Motor neuron (in vitro differentiated cells): ENCODE data around the gene RTF1. TPM values are rescaled to one million over a fixed set of nuclear protein-coding genes. Genes with fewer than 3 reads are reported as not detected.
"Not testable (repeated sequence)": the region's sequence is repeated elsewhere in the genome, so short reads cannot be mapped to it uniquely, and the experiment has no call there.

Experiments
- ATAC-seq, 8 experiments: fragments of 200-7000 bp; cut with Tn5 transposase; replicated peaks in 6 of 8; 2 replicates each; pipeline ENCODE4 v1.8.0; 2021; ENCODE audit warnings: mild to moderate bottlenecking in 8 of 8, moderate library complexity in 8 of 8
- H3K27ac ChIP-seq, 2 donors: fragments of 250-450 bp; sonication (Bioruptor Pico); 2 replicates each; pipeline ENCODE4 v1.9.0; 2021; ENCODE audit warnings: antibody characterized with exemption in 2 of 2, mild to moderate bottlenecking in 2 of 2, moderate library complexity in 1 of 2
- H3K4me1 ChIP-seq, 2 donors: fragments of 250-450 bp; sonication (Bioruptor Pico); replicated peaks in 1 of 2; 2 replicates each; pipeline ENCODE4 v1.6.1; 2021; ENCODE audit warnings: antibody characterized with exemption in 2 of 2, mild to moderate bottlenecking in 2 of 2, moderate library complexity in 1 of 2
- H3K4me3 ChIP-seq, 5 donors: fragments of 250-450 bp; sonication (Bioruptor Pico); 2 replicates each; pipeline ENCODE4 v1.9.0; 2021; ENCODE audit warnings: antibody characterized with exemption in 5 of 5, mild to moderate bottlenecking in 5 of 5, moderate library complexity in 4 of 5
- whole genome bisulfite sequencing, 10 experiments: fragments of 450-650 bp; shearing (Covaris generic); methylation state at CpG; one replicate each; pipeline ENCODE4 v1.0.0; 2022; 5-methylcytosine and 5-hydroxymethylcytosine counted together
- in situ Hi-C, 9 experiments: fragments of 400-800 bp; cut with MboI; loops; one replicate each; pipeline ENCODE4 v1.15.0; 2021; ENCODE audit warnings: low sequenced_read_pairs in 9 of 9, low pct_unique_long_range_greater_than_20kb in 2 of 9; ENCODE audit not compliant: unreplicated experiment in 9 of 9
- total RNA-seq, 8 experiments: library from RNA; unstranded; fragments of 300-600 nt; gene quantifications; 2 replicates each; pipeline versions ENCODE4 v1.2.3 to v1.2.4, GENCODE V29; 2022

Gene RTF1
- total RNA-seq, 8 experiments from 2014 or later: 24.0 to 44.8 (median 35.9) TPM

DNA sequence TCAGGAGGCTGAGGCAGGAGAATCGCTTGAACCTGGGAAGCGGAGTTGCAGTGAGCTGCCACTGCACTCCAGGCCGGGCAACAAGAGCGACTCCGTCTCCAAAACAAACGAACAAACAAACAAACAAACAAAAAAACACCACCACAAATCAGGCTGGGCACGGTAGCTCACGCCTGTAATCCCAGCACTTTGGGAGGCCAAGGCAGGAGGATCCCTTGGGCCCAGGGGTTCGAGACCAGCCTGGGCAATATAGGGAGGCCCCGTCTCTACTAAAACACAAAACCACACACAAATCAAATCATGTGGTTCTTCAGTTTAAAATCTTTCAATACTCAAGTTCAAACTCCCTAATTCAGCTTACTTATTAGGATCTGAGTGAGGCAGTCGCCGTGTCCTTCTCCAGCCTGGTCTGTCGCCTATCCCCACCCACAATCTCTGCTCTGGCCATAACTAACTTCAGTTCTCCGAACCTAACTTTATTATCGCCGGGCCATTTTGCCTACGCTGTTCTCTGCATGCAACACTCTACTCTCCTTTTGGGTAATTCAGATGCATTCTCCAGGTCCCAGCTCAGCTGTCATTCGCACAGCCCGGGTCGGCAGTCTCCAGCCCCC, 660 bp upstream of the RTF1 start:
- H3K4me1 ChIP-seq: peaks cover 13 to 14% of the 10 kb centered on the region in 2 donors
- in situ Hi-C loops: no loop called here
- H3K4me3 ChIP-seq: peak overlapping the region; percentile 64 to 96 (median 75)
- ATAC-seq: peak in 2 of 8 experiments; percentile 17 to 27
- WGBS, 10 experiments: 0 to 62% (median 30%) methylated on average over 1 to 16 of the region's 20 CpGs
- H3K27ac ChIP-seq: peak overlapping the region in 1 of 2 donors; percentile 11

DNA sequence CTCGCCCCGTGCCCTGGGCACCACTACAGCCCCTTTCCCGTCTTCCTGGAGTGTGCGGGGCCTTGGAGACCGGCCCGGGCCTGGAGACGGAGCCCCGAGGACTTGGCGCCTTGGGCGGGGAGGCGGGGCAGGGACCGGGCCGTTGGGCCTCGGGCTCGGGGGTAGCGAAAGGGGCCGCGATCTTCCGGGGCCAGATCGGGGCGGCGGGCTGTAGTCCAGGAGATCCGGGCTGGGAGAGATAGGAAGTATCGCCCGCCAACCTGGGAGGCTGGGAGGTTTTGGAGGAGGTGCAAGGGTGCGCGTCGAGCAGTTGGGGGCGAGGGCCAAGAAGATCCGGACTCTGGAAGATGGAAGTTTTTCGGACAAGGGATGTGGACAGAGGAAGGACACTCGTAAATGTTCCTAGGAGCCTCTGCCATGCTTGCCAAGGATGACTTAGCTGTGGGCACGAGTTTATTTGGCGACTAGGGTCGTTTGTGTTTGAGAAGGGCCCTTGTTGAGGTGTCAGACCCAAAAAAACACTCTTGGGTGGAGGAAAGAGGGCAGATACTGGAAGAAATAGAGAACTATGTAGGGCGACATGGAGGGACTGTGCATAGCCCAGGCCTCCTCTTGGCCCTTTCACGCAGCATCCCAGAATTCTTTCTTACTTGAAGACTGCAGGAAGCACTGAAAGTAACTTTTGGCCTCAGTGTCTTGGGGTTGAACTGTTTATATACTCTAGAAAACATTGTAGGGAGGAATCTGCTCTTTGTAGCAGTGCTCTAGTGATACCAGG, 712 bp downstream of the RTF1 start:
- WGBS, 10 experiments: 0 to 10% (median 0%) methylated on average over 1 to 12 of the region's 37 CpGs; no CpG with 5 or more reads in 3 of the 10 experiments

DNA sequence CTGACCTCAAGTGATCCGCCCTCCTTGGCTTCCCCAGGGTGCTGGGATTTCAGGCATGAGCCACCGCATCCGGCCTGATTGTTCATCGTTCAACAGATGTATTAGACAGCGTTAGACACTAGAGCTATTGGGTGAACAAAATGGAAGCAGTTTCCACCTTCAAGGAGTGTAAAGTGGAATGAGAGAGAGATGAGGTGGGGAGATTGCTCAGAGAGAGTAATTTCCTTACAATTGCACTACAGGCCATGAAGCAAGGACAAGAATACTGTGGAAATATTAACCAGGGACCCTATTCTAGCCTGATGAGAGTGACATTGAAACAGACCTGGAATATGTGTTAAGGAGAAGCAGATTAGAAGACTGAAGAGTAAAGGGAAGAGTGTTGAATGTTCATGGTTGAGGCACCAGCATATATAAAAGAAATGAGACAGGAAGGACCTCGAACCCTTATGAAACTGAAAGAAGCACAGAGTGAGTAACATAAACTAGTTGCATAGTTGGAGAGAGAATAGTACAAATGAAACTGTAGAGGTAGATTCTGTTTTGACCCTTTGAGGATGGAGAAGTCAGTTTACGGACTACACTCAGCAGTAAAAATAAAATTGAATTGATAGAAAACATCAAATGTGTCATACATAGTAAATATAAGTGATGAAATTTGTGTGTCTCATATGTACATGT, 7.2 kb downstream of the RTF1 start:
- no peak overlapping the region for H3K4me3 ChIP-seq

More for the DNA sequence above, 712 bp downstream of the RTF1 start:
- Histone ChIP-seq H3K4me3 (peak overlapping the region; percentile 64 to 96 (median 75)), H3K4me1 (peaks cover 13 to 14% of the 10 kb centered on the region in 2 donors), H3K27ac (peak overlapping the region; percentile 29 to 60)
- in situ Hi-C loops: no loop called here
- peak in 5 of 8 experiments; percentile 0 to 52 (median 46) for ATAC-seq

DNA sequence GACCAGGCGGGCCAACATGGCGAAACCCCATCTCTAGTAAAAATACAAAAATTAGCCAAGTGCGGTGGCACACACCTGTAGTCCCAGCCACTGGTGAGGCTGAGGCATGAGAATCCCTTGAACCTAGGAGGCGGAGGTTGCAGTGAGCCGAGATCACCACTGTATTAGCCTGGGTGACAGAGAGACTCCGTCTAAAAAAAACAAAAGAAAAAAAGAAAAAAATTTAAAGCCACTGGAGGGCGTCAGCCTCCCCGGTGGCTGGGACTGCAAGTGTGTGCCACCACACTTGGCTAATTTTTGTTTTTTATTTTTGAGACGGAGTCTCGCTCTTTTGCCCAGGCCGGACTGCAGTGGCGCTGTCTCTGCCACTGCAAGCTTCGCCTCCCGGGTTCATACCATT, 7.9 kb downstream of the RTF1 start:
- ATAC-seq: no peak
- Histone ChIP-seq H3K27ac (no peak overlapping the region), H3K4me1 (no peaks in the 10 kb centered on the region), H3K4me3 (no peak overlapping the region)
- WGBS, 10 experiments: 83 to 100% (median 96%) methylated on average over 2 to 13 of the region's 14 CpGs; no CpG with 5 or more reads in 2 of the 10 experiments
- in situ Hi-C loops: no loop called here

More for the DNA sequence above, 7.2 kb downstream of the RTF1 start:
- no peak overlapping the region for H3K27ac ChIP-seq
- H3K4me1 ChIP-seq: no peaks in the 10 kb centered on the region
- WGBS, 10 experiments: 82 to 100% (median 95%) methylated on average over 2 to 7 of the region's 7 CpGs
- in situ Hi-C loops: no loop called here
- no peak for ATAC-seq

DNA sequence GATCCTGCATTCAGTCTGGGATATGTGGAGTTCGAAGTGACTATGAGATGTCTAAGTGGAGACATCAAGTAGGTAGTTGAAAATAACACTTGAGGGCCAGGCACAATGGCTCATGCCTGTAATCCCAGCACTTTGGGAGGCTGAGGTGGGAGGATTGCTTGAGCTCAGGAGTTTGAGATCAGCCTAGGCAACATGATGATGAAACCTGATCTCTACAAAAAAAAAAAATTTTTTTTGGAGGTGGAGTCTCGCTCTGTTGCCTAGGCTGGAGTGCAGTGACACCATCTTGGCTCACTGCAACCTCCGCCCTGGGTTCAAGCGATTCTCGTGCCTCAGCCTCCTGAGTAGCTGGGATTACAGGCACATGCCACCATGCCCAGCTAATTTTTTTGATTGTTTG, 9.0 kb downstream of the RTF1 start:
- WGBS, 10 experiments: 80 to 100% (median 100%) methylated on average over 1 to 5 of the region's 5 CpGs; no CpG with 5 or more reads in 3 of the 10 experiments
- H3K4me1 ChIP-seq, H3K4me3 ChIP-seq, H3K27ac ChIP-seq, ATAC-seq, in situ Hi-C loops: not testable (repeated sequence)

DNA sequence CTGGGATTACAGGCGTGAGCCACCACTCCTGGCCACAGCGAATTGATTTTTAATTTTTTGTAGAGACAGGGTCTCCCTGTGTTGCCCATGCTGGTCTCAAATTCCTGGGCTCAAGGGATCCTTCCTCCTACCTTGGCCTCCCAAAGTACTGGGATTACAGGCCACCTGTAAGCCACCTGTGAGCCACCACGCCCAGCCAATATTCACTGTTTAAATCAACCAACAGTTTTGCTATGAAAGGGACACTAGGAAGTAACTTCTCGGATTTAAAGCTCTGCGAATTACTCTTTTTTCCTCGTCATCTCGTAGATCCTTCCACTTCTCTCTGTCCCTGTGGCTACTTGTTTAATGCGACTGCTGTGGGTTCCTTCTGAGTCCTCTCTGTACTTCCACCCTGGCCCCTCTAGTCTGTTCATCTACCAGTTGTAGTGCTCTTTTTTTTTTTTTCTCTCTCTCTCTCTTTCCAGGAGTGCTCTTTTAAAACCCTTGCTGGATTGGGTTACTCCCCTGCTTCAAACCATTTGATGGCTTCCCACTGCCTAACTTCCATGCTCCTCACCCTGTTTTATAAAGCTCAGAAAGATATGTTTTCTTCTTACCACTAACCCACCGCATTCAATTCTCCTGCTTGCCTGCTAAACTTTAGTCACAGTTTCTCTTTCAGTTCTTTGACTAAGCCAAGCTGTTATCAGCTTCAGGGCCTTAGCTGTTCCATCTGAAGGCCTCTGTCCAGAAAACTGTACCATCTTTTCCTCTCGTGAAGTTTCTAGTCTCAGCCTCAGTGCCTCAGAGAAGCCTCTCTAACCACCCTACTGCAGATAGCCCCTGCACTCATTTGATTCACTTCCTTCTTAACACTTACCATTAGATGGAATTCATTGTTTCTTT, 12.4 kb downstream of the RTF1 start:
- in situ Hi-C loops: no loop called here
- no peak for ATAC-seq
- H3K27ac ChIP-seq: no peak overlapping the region
- 84 to 100% (median 93%) methylated on average over 3 to 9 of the region's 10 CpGs; no CpG with 5 or more reads in 1 of the 10 experiments for WGBS, 10 experiments
- no peaks in the 10 kb centered on the region for H3K4me1 ChIP-seq
- H3K4me3 ChIP-seq: no peak overlapping the region

DNA sequence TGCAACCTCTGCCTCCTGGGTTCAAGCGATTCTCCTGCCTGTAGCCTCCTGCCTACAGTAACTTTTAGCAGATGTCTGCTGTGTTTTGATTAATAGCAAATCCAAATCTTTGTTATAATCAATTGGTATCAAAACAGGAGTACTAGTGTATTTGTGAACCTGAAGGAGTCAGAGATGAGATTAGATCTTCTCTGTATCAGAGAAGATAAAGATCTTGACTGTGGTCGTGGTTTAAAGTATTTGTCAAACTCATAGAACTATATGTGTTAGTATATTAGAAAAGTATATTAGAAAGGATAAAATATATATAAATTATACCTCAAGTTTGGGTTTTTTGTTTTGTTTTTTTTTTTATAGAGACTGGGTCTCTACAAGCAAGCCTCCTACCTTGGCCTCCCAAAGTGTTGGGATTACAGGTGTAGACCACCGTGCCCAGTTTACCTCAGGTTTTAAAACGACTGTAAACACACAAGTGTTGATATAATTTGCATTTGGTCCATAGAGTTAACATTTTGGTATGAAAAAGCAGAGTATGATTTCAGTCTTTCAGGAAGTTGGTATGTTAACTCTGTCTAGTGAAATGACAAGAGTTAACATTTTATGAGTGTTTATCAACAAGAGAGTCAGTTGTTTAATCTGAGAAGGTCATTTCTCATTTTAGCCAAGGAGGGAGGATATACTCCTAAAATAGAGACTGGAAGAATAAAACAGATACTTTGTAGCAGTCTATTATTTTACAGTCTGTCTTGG, 18.3 kb downstream of the RTF1 start:
- 60 to 100% (median 91%) methylated on average over 1 to 4 of the region's 4 CpGs for WGBS, 10 experiments
- no peak overlapping the region for H3K27ac ChIP-seq
- no peak for ATAC-seq
- H3K4me3 ChIP-seq: no peak overlapping the region
- H3K4me1 ChIP-seq: no peaks in the 10 kb centered on the region
- in situ Hi-C loops: no loop called here

DNA sequence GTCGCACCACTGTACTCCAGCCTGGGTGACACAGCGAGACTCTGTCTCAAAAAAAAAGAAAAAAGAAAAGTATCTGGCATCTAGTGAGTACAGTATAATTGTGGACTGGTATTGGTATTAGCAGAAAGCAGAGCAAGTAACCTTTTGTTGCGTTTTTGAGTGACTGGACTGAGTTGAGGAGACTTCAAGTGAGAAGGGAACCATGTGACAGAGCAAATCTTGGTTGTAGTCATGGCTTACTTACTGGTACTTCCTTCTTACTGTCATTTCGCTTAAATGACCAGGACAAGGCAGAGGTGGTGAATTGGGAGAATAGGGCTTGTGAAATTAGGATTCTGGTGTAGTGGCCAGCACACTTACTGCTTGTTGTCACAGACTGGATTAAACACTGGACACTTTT, 20.6 kb downstream of the RTF1 start:
- H3K4me1 ChIP-seq: no peaks in the 10 kb centered on the region
- in situ Hi-C loops: no loop called here
- H3K27ac ChIP-seq: no peak overlapping the region
- no peak overlapping the region for H3K4me3 ChIP-seq
- no peak for ATAC-seq
- 71 to 100% (median 96%) methylated on average over 1 to 4 of the region's 4 CpGs for WGBS, 10 experiments

DNA sequence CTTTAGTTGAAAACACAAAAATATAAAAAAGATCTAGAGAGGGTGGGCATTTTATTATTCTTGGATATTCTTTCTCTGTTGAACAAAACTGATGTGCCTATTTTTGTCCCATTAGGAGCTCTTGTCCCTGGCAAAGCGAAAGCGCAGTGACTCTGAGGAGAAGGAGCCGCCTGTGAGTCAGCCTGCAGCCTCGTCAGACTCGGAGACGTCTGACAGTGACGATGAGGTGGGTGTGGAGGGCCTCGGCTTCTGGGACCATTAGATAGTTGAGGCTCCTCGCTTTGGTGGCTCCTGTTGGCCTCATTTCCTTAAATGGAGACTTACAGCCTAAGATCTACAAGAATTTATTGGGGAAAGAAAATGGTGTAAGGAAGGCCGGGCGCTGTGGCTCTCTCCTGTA, 21.3 kb downstream of the RTF1 start:
- 69 to 100% (median 100%) methylated on average over 1 to 8 of the region's 11 CpGs; no CpG with 5 or more reads in 5 of the 10 experiments for WGBS, 10 experiments
- in situ Hi-C loops: no loop called here
- ATAC-seq: no peak
- no peak overlapping the region for H3K4me3 ChIP-seq
- no peak overlapping the region for H3K27ac ChIP-seq
- H3K4me1 ChIP-seq: no peaks in the 10 kb centered on the region

DNA sequence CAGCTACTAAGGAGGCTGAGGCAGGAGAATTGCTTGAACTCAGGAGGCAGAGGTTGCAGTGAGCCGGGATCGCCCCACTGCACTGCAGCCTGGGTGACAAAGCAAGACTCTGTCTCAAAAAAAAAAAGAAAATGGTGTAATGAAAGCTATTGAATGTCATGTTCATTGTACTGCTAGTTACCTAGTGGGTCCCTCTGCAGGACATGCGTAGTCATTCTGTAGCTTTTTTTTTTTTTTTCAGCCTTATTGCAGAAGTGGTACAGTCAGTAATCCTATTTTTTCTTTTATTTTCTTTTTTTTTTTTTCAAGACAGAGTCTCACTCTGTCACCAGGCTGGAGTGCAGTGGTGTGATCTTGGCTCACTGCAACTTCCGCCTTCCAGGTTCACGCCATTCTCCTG, 21.9 kb downstream of the RTF1 start:
- in situ Hi-C loops, H3K27ac ChIP-seq, H3K4me3 ChIP-seq, ATAC-seq, H3K4me1 ChIP-seq: not testable (repeated sequence)
- 86 to 100% (median 98%) methylated on average over 2 to 5 of the region's 5 CpGs; no CpG with 5 or more reads in 1 of the 10 experiments for whole genome bisulfite sequencing, 10 experiments

DNA sequence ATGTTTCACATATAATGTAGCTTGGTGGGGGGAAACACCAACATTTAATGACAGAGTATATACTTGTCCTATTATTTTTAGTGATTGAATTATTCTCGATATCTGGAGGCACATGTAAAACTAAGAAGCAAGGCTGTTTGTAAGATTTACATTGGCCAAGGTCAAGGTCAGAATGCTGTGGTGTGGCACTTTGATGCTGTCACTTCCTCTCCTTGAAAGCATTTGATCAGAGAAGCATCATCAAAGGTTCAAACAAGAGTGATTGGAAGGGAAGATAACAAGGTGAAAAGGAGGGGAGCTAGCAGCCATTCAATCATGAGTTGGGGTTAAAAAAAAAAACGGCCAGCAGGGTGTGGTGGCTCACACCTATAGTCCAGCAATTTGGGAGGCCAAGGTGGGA, 26.4 kb downstream of the RTF1 start:
- Histone ChIP-seq H3K4me1 (no peaks in the 10 kb centered on the region), H3K4me3 (no peak overlapping the region), H3K27ac (no peak overlapping the region)
- WGBS, 10 experiments: 67 to 100% (median 82%) methylated on average over 1 to 2 of the region's 2 CpGs; no CpG with 5 or more reads in 2 of the 10 experiments
- no peak for ATAC-seq
- in situ Hi-C loops: no loop called here

DNA sequence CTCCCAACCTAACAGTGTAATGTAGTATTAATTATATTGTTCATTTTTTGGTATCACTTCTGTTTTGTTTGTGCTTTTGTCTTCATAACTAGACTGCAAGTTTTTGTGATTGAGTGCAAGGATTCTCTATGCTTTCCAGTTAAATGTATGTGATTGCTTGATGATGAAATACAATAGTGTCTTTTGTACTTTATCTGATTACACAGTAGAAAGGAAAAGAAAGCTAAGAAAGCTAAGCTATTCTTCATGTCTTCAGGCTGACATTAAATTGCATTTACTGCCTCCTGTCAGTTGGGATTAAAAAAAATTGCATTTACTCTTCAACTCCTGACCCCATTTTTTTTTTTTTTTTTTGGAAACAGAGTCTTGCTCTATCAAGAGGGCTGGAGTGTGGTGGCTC, 28.5 kb downstream of the RTF1 start:
- ATAC-seq: no peak
- H3K27ac ChIP-seq: no peak overlapping the region
- in situ Hi-C loops: no loop called here
- H3K4me3 ChIP-seq: no peak overlapping the region
- no peaks in the 10 kb centered on the region for H3K4me1 ChIP-seq
